ENCODE measurements around the gene CIC.

The CIC gene

GRCh38 chr19:42290136-42290522 lies 21.1 kb downstream of the CIC start:
- DNase-seq: no peak

- no peak for DNase-seq
These were observed 21.7 kb downstream of the CIC start for GRCh38 chr19:42290523-42291434.

GRCh38 chr19:42291435-42291810 lies 22.4 kb downstream of the CIC start:
- DNase-seq: no peak

DNA sequence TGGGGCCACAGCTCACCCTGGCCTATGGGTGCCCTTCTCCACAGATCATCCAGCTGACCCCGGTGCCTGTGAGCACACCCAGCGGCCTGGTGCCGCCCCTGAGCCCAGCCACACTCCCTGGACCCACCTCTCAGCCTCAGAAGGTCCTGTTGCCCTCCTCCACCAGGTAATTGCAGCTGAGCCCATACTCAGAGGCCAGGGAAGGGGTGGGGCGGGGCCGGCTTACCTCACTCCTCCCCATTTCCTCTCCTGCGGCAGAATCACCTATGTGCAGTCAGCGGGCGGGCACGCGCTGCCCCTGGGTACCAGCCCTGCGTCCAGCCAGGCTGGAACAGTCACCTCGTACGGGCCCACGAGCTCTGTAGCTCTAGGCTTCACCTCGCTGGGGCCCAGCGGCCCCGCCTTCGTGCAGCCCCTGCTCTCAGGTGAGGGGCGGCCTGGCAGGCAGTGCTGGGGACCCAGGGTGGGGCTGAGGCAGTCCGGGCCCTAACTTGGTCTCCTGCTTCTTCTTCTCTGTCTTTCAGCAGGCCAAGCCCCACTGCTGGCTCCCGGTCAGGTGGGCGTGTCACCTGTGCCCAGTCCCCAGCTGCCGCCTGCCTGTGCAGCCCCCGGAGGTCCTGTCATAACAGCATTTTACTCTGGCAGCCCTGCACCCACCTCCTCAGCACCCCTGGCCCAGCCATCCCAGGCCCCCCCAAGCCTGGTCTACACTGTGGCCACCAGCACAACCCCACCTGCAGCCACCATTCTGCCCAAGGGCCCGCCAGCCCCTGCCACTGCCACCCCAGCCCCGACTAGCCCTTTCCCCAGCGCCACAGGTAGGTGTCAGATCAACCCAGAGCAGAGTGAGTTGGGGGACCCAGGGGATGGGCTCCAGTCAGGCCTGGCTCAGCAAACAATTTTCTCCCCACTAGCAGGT lies 23.2 kb downstream of the CIC start:
- DNase-seq: no peak

DNA sequence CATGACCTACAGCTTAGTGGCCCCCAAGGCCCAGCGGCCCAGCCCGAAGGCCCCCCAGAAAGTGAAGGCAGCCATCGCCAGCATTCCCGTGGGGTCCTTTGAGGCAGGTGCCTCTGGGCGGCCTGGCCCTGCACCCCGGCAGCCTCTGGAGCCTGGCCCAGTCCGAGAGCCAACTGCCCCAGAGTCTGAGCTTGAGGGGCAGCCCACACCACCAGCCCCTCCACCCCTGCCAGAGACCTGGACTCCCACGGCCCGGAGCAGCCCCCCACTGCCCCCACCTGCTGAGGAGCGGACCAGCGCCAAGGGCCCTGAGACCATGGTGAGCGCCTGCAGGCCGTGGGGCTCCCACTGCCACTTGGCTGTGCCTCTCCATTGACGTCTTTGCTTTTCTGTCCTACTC lies 23.9 kb downstream of the CIC start:
- DNase-seq: no peak

GRCh38 chr19:42293540-42293939 lies 24.5 kb downstream of the CIC start:
- DNase-seq: no peak

- no peak for DNase-seq
These were observed 24.9 kb downstream of the CIC start for GRCh38 chr19:42293948-42294347.

GRCh38 chr19:42294471-42295137 lies 25.6 kb downstream of the CIC start:
- DNase-seq: no peak

GRCh38 chr19:42295342-42295741 lies 26.3 kb downstream of the CIC start:
- no peak for DNase-seq

- DNase-seq: peak; percentile 86
These were observed 26.9 kb downstream of the CIC start for GRCh38 chr19:42295831-42296525.

GRCh38 chr19:42297039-42297438 lies 28.0 kb downstream of the CIC start:
- DNase-seq: no peak

DNA sequence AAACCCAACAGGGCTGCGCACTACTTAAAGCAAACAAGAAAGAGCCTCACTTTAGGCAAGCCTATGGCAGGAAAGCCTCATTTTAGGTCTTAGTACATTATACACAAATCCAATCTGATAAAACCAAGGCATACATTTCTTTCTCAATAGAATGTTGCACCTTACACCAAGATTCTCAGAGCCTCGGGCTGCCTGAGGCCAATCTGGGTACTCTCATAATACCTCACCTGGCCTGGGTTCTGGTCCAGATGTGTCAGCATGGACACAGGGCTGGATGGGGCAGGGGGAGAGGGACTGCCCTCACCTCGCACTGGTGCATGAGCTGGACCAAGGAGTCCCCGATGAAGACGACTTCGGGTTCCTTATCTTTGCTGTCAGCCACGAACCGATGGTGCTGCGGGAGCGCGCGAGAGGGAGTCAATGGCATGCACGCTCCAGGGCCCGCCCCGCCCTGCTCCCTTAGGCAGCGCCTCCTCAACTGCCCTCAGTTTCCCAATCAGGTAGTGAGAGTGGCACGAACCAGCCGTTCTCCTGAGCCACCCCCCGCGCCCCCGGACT lies 32.7 kb downstream of the CIC start, which contains the start of gene PRR19:
Gene PRR19 (plus strand): TSS at position 487 of the 558 bp plus-strand sequence. CDS start 7,453 bp downstream, outside the sequence.
- DNase-seq: no peak

DNA sequence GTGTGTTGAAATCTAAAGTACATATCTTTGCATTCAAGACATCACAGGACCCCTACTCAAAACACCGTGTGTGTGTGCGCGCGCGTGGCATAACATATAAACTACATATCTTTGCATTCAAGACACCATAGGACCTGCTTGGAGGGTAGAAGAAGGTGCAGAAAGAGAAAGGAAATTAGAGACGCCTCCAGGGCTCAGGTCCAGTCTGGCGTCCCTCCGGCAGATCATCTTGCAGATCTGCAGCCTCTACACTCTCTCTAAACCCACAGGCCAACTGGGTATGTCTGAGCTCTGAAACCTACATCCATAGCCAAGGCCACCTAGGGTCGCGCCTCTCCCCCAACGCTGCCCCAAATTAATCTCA lies 34.0 kb downstream of the CIC start:
- no peak for DNase-seq

DNA sequence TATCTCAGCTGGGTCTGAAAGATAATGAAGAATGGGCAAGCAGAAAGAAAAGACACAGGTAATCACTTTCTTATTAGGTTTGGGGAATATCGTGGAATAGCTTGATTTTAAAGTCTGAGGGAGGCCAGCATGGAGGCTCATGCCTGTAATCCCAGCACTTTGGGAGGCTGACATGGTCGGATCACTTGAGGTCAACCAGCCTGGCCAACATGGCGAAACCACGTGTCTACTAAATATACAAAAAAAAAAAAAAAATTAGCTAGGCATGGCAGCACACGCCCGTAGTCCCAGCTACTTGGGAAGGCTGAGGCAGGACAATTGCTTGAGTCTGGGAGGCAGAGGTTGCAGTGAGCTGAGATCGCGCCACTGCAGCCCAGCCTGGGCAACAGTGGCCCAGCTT lies 34.8 kb downstream of the CIC start:
- DNase-seq: no peak

DNA sequence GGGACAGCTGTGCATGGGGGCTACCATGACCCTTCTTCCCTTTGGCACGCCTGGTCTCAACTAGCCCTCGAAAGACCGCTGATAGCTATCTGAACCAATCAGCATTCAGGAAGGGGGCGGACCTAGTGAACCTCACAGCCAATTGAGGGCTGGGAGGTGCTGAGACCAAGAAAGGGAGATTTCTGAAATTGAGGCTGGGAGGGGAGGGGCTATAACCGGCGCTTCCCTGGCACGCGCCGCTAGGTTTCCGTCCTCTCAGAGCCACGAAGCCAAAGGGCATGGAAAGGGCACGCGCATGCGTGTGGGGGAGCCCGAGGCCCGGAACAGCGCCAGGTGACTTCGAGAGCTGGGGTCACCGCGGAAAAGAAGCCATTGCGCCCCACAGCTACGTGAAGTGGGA lies 37.6 kb downstream of the CIC start:
- no peak for DNase-seq

DNA sequence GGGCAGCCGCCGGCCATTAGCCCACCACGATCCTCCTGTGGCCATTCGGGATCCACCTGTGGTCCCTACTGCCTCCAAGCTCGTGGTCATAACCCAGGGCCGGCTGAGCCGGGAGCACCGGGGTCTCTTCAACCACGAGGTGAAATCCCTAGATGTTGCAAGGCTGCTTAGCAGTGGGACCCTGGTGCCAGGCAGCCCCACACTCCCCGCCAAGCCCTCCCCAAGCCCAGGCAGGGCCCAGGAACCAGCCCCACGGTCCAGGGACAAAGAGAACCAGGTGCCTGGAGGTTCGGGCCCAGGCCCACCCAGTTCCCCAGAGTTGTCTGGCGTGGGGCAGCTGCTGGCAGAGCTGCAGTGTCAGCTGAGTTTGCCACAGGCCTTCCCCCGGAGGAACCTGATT lies 40.6 kb downstream of the CIC start:
- DNase-seq: no peak

GRCh38 chr19:42311657-42312056 lies 42.6 kb downstream of the CIC start:
- DNase-seq: no peak

- DNase-seq: no peak
These were observed 43.3 kb downstream of the CIC start for GRCh38 chr19:42312370-42312769.

DNA sequence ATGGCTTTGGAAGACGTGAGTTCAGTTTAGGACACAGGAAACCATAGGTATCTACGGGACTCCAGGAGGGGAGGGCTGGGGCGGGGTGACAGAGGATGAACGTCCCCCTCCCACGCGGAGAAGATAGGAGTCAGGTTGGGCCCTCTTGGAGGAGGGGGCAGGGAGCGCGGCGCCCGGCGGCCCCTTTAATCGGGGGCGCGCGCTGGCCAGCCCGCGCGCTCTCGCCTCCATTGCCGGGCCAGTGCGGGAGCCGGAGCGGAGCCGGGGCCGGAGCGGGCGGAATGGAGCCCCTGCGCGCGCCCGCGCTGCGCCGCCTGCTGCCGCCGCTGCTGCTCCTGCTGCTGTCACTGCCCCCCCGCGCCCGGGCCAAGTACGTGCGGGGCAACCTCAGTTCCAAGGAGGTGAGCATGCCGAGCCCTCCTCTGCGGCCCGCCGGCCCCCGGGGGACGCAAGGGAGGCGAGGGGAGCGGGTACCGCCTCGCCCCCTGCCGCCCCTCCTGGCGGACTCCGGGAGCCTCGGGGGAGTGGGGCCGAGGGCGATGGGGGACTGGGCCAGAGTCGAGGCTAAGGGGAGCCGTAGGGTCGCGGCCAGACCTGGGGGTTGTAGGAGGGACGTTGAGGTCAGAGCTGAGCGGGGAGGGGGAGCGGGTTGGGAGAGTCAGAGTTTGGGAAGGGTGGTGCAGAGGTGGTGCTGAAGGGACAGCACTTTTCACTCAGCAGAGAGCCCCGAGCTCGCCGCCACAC lies 44.2 kb downstream of the CIC start, which contains the start of gene TMEM145:
Gene TMEM145 (plus strand): TSS at position 214 of the 744 bp plus-strand sequence. CDS start 68 bp downstream, at position 282.
- no peak for DNase-seq

GRCh38 chr19:42313840-42314755 lies 45.0 kb downstream of the CIC start:
- DNase-seq: no peak

Measured in right hindlimb (tissue), 1 donor.